Measurements from ENCODE around the gene CLCA4. TPM values are rescaled to one million over a fixed set of nuclear protein-coding genes. Genes with fewer than 3 reads are reported as not detected.

CLCA4 gene
- total and polyA plus RNA-seq, 2 experiments from 2014 or later, result not detected

DNA sequence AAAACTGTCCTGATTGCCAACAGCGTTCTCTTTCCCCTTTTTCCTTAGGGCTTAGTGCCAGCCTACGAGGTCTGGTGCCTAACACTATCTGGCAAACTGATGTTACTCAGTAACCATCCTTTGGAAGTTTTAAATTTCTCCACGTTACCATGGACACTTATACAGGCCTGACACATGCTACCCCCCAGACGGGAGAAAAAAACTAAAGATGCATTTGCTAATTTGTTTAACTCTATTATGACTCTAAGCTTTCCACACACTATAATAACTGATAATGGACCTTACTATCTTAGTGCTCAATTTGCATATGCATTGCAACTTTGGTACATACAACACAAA lies 41.3 kb upstream of the CLCA4 start:
- no peaks in the 10 kb centered on the region for H3K9me3 ChIP-seq (ENCODE audit: low read depth)
- peak overlapping the region; percentile 42 for H2AFZ ChIP-seq
- DNase-seq, result peak; percentile 42
- no peaks in the 10 kb centered on the region for H3K27me3 ChIP-seq (replicated peaks; ENCODE audit: insufficient read depth)
- TF ChIP-seq EZH2 (IDR thresholded peaks at IDR 0.05; ENCODE audit: insufficient read depth, poor library complexity, severe bottlenecking) (no peak), EZH2phosphoT487 (IDR thresholded peaks at IDR 0.05; ENCODE audit: insufficient read depth, low read depth) (no peak)
- peak overlapping the region; percentile 43 for H3K4me2 ChIP-seq (ENCODE audit: unreplicated experiment)
- H3K9ac ChIP-seq, result 0 out of 2 replicates have a peak overlapping the region, but pooled peaks have one; percentile 20
- H3K4me1 ChIP-seq (ENCODE audit: insufficient read depth), result peaks cover 19% of the 10 kb centered on the region
- peaks cover 19% of the 10 kb centered on the region for H3F3A ChIP-seq (ENCODE audit: insufficient read depth)
- H3K9me2 ChIP-seq (ENCODE audit: insufficient read depth), result no peaks in the 10 kb centered on the region
- H3K36me3 ChIP-seq (ENCODE audit: low read depth), result no peaks in the 10 kb centered on the region
- in situ Hi-C loops (cut with MboI), result loop anchor here (10.0 to 25.0 kb wide), 2 partner anchors 121 to 582 kb away; no protein-coding TSS in a partner anchor
- H4K20me1 ChIP-seq (ENCODE audit: insufficient read depth), result no peaks in the 10 kb centered on the region
- no peaks in the 10 kb centered on the region for H3K79me2 ChIP-seq (ENCODE audit: insufficient read depth)
- H3K27ac ChIP-seq, result peak overlapping the region; percentile 30
- 5 to 8% methylated on average over 4 of the region's 4 CpGs for WGBS, 2 experiments (ENCODE audit: low coverage in 1 of 2, low lambda C conversion rate in 2 of 2, missing lambda C conversion rate in 2 of 2)
- H3K4me3 ChIP-seq, result 0 out of 2 replicates have a peak overlapping the region, but pooled peaks have one; percentile 14

GRCh38 chr1:86507935-86508582 lies 38.8 kb upstream of the CLCA4 start:
- in situ Hi-C loops (cut with MboI), result loop anchor here (10.0 to 25.0 kb wide), 2 partner anchors 123 to 579 kb away; no protein-coding TSS in a partner anchor

DNA sequence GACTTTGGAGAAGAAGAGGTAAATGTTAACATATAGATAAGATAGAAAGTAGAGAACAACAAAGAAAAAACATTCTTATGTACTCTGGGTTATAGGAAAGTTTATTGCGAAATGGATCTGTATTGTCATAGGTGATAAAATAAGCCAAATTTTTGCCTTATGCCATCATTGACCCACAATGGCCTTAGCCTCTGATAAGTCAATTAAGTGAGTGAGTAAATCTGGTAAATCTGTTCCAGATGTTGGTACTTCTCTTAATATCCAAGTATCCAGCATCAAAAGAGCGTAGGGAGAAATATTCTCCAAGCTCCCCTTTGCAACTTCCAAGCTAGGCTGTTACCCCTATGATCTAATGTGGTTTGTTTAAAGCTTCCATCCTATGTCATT lies 38.3 kb upstream of the CLCA4 start:
- DNase-seq, result peak; percentile 49
- WGBS, 2 experiments (ENCODE audit: low coverage in 1 of 2, low lambda C conversion rate in 2 of 2, missing lambda C conversion rate in 2 of 2), result 66 to 70% methylated on average over 2 of the region's 2 CpGs
- Histone ChIP-seq H3K9me2 (ENCODE audit: insufficient read depth) (no peaks in the 10 kb centered on the region), H2AFZ (peak overlapping the region; percentile 80), H3K27ac (no peak overlapping the region), H3K36me3 (ENCODE audit: low read depth) (no peaks in the 10 kb centered on the region), H3K79me2 (ENCODE audit: insufficient read depth) (no peaks in the 10 kb centered on the region), H3F3A (ENCODE audit: insufficient read depth) (peaks cover 14% of the 10 kb centered on the region; the same call in 1 of the 2 replicates), H3K9ac (no peak overlapping the region), H4K20me1 (ENCODE audit: insufficient read depth) (no peaks in the 10 kb centered on the region), H3K4me2 (ENCODE audit: unreplicated experiment) (peak overlapping the region; percentile 41), H3K4me1 (ENCODE audit: insufficient read depth) (peaks cover 19% of the 10 kb centered on the region), H3K9me3 (ENCODE audit: low read depth) (no peaks in the 10 kb centered on the region), H3K4me3 (peak overlapping the region; percentile 41; the same call in 1 of the 2 replicates), H3K27me3 (replicated peaks; ENCODE audit: insufficient read depth) (no peaks in the 10 kb centered on the region)
- TF ChIP-seq EZH2phosphoT487 (IDR thresholded peaks at IDR 0.05; ENCODE audit: insufficient read depth, low read depth) (no peak), EZH2 (IDR thresholded peaks at IDR 0.05; ENCODE audit: insufficient read depth, poor library complexity, severe bottlenecking) (no peak)
- in situ Hi-C loops (cut with MboI), result loop anchor here (10.0 to 25.0 kb wide), 2 partner anchors 124 to 579 kb away; no protein-coding TSS in a partner anchor

More at GRCh38 chr1:86507935-86508582, 38.8 kb upstream of the CLCA4 start:
- Histone ChIP-seq H3K27me3 (replicated peaks; ENCODE audit: insufficient read depth) (no peaks in the 10 kb centered on the region), H3K4me3 (peak overlapping the region; percentile 41), H3K9ac (no peak overlapping the region), H3K27ac (no peak overlapping the region), H3K79me2 (ENCODE audit: insufficient read depth) (no peaks in the 10 kb centered on the region), H3K9me2 (ENCODE audit: insufficient read depth) (no peaks in the 10 kb centered on the region), H2AFZ (peak overlapping the region; percentile 80), H3F3A (ENCODE audit: insufficient read depth) (peaks cover 14% of the 10 kb centered on the region; the same call in 1 of the 2 replicates), H3K4me1 (ENCODE audit: insufficient read depth) (peaks cover 19% of the 10 kb centered on the region), H4K20me1 (ENCODE audit: insufficient read depth) (no peaks in the 10 kb centered on the region), H3K4me2 (ENCODE audit: unreplicated experiment) (peak overlapping the region; percentile 41), H3K36me3 (ENCODE audit: low read depth) (no peaks in the 10 kb centered on the region), H3K9me3 (ENCODE audit: low read depth) (no peaks in the 10 kb centered on the region)
- TF ChIP-seq EZH2 (IDR thresholded peaks at IDR 0.05; ENCODE audit: insufficient read depth, poor library complexity, severe bottlenecking) (no peak), EZH2phosphoT487 (IDR thresholded peaks at IDR 0.05; ENCODE audit: insufficient read depth, low read depth) (no peak)
- peak; percentile 69 for DNase-seq
- WGBS, 2 experiments (ENCODE audit: low coverage in 1 of 2, low lambda C conversion rate in 2 of 2, missing lambda C conversion rate in 2 of 2), result 24% methylated on average over 13 of the region's 13 CpGs

DNA sequence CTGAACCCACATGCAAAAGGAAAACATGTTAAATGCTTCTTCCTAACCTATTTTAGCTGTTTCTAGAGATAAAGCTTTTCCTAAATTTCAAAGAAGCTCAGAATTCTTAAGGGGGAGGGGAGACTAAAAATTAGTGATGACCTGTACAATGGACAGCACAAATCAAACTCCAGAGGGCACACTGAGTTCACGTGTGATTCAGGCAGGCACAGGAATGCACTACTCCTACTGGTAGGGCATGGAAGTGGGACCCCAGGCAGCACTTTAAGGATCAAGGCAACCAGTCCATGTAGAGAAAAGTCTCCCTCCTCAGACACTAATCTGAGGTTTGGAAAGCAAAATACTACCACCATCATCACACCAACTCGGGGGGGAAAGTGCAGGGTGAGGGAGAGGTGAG lies 31.3 kb upstream of the CLCA4 start:
- no peaks in the 10 kb centered on the region for H3K79me2 ChIP-seq (ENCODE audit: insufficient read depth)
- no peak overlapping the region for H2AFZ ChIP-seq
- no peaks in the 10 kb centered on the region for H3K4me1 ChIP-seq (ENCODE audit: insufficient read depth)
- no peak overlapping the region for H3K27ac ChIP-seq
- no peaks in the 10 kb centered on the region for H4K20me1 ChIP-seq (ENCODE audit: insufficient read depth)
- in situ Hi-C loops (cut with MboI), result loop anchor here (25.0 kb wide), 1 partner anchor 572 kb away; no protein-coding TSS in a partner anchor
- no peaks in the 10 kb centered on the region for H3K9me3 ChIP-seq (ENCODE audit: low read depth)
- no peaks in the 10 kb centered on the region for H3K36me3 ChIP-seq (ENCODE audit: low read depth)
- no peak overlapping the region for H3K4me2 ChIP-seq (ENCODE audit: unreplicated experiment)
- no peak for TF ChIP-seq EZH2 (IDR thresholded peaks at IDR 0.05; ENCODE audit: insufficient read depth, poor library complexity, severe bottlenecking)
- no peak for TF ChIP-seq EZH2phosphoT487 (IDR thresholded peaks at IDR 0.05; ENCODE audit: insufficient read depth, low read depth)
- H3K9ac ChIP-seq, result no peak overlapping the region
- H3F3A ChIP-seq (ENCODE audit: insufficient read depth), result no peaks in the 10 kb centered on the region
- WGBS, 2 experiments (ENCODE audit: low coverage in 1 of 2, low lambda C conversion rate in 2 of 2, missing lambda C conversion rate in 2 of 2), result 60 to 61% methylated on average over 2 of the region's 2 CpGs
- H3K4me3 ChIP-seq, result no peak overlapping the region
- no peaks in the 10 kb centered on the region for H3K27me3 ChIP-seq (replicated peaks; ENCODE audit: insufficient read depth)
- peak; percentile 24 for DNase-seq
- no peaks in the 10 kb centered on the region for H3K9me2 ChIP-seq (ENCODE audit: insufficient read depth)

All from GM23248 (cell line).